ENCODE data around the gene CELF2.

Gene CELF2

GRCh38 chr10:11088709-11089108, 71.0 kb downstream of the CELF2 start:
- Histone ChIP-seq H3K27ac (replicated peaks; ENCODE audit: low read length) (no peak overlapping the region), H4K8ac (ENCODE audit: low read depth, low read length) (no peak overlapping the region), H3K23ac (ENCODE audit: low read depth, low read length, poor library complexity) (no peak overlapping the region), H2AFZ (ENCODE audit: low read length) (no peak overlapping the region), H3K14ac (ENCODE audit: low read length) (no peak overlapping the region), H3K9me3 (replicated peaks in 1 of 2; ENCODE audit: control insufficient read depth in 2 of 2, insufficient read depth in 1 of 2, low read depth in 1 of 2, low read length in 2 of 2) (peaks cover 0 to 1% of the 10 kb centered on the region in 2 donors), H3K4me1 (ENCODE audit: control insufficient read depth in 2 of 2, insufficient read depth in 1 of 2, low read depth in 1 of 2, low read length in 2 of 2) (peaks cover under 1 to 3% of the 10 kb centered on the region in 2 donors), H2AK5ac (ENCODE audit: low read depth, low read length) (no peak overlapping the region), H3K18ac (ENCODE audit: low read length) (no peak overlapping the region), H3K4me2 (ENCODE audit: insufficient read depth, low read length, poor library complexity, severe bottlenecking) (no peak overlapping the region), H3K27me3 (ENCODE audit: control insufficient read depth in 3 of 3, insufficient read depth in 3 of 3, low read depth in 1 of 3, low read length in 3 of 3) (no peaks in the 10 kb centered on the region), H3K4ac (ENCODE audit: low read length) (no peak overlapping the region), H2BK120ac (ENCODE audit: low read depth, low read length) (no peak overlapping the region), H3K9ac (ENCODE audit: low read depth, low read length, poor library complexity) (no peak overlapping the region), H3K79me1 (ENCODE audit: low read depth, low read length) (no peaks in the 10 kb centered on the region), H2BK12ac (ENCODE audit: low read length) (no peak overlapping the region), H3K4me3 (ENCODE audit: low read length in 2 of 2) (no peak overlapping the region), H3K36me3 (replicated peaks in 1 of 2; ENCODE audit: control insufficient read depth in 2 of 2, insufficient read depth in 2 of 2, low read length in 2 of 2) (no peaks in the 10 kb centered on the region), H2BK5ac (ENCODE audit: low read length) (no peak overlapping the region), H4K91ac (ENCODE audit: low read depth, low read length, poor library complexity) (no peak overlapping the region), H2BK15ac (ENCODE audit: low read length) (no peak overlapping the region)
- no CpG with 5 or more reads among the region's 6 CpGs for WGBS, 2 donors (ENCODE audit: extremely low coverage in 2 of 2, insufficient read length in 2 of 2, insufficient replicate concordance in 1 of 2)
- no peak for DNase-seq (ENCODE audit: low spot score)

DNA sequence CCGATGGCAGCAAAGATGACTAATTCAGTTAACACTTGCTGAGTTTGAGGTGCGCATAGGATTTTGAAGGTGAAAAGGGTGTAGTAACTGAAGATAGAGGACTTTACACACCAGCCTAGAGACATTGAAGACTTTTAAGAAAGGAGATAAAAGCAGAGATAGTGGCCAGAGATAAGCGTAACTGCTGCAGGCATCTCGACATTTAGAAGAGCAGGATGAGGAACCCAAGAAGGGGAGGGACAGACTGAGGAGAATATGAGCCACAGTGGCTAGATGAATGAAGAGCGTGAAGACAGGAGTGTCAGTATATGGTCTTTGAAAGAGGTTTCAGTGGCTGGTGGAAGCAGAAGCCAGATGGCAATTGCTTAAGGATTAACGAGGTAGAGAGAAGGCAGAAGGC, 71.6 kb downstream of the CELF2 start:
- Histone ChIP-seq H2BK5ac (ENCODE audit: low read length) (no peak overlapping the region), H2AK5ac (ENCODE audit: low read depth, low read length) (no peak overlapping the region), H3K9me3 (replicated peaks in 1 of 2; ENCODE audit: control insufficient read depth in 2 of 2, insufficient read depth in 1 of 2, low read depth in 1 of 2, low read length in 2 of 2) (no peaks in the 10 kb centered on the region), H3K4ac (ENCODE audit: low read length) (no peak overlapping the region), H4K91ac (ENCODE audit: low read depth, low read length, poor library complexity) (no peak overlapping the region), H2BK12ac (ENCODE audit: low read length) (no peak overlapping the region), H4K8ac (ENCODE audit: low read depth, low read length) (no peak overlapping the region), H3K27me3 (ENCODE audit: control insufficient read depth in 3 of 3, insufficient read depth in 3 of 3, low read depth in 1 of 3, low read length in 3 of 3) (no peaks in the 10 kb centered on the region), H3K4me1 (ENCODE audit: control insufficient read depth in 2 of 2, insufficient read depth in 1 of 2, low read depth in 1 of 2, low read length in 2 of 2) (peaks cover 3 to 6% of the 10 kb centered on the region in 2 donors), H3K79me1 (ENCODE audit: low read depth, low read length) (no peaks in the 10 kb centered on the region), H3K18ac (ENCODE audit: low read length) (no peak overlapping the region), H2AFZ (ENCODE audit: low read length) (no peak overlapping the region), H3K9ac (ENCODE audit: low read depth, low read length, poor library complexity) (no peak overlapping the region), H3K27ac (replicated peaks; ENCODE audit: low read length) (no peak overlapping the region), H3K4me2 (ENCODE audit: insufficient read depth, low read length, poor library complexity, severe bottlenecking) (no peak overlapping the region), H3K14ac (ENCODE audit: low read length) (no peak overlapping the region), H2BK15ac (ENCODE audit: low read length) (no peak overlapping the region), H3K36me3 (replicated peaks in 1 of 2; ENCODE audit: control insufficient read depth in 2 of 2, insufficient read depth in 2 of 2, low read length in 2 of 2) (no peaks in the 10 kb centered on the region), H2BK120ac (ENCODE audit: low read depth, low read length) (no peak overlapping the region), H3K23ac (ENCODE audit: low read depth, low read length, poor library complexity) (no peak overlapping the region), H3K4me3 (ENCODE audit: low read length in 2 of 2) (no peak overlapping the region)
- no peak for DNase-seq (ENCODE audit: low spot score)
- WGBS, 2 donors (ENCODE audit: extremely low coverage in 2 of 2, insufficient read length in 2 of 2, insufficient replicate concordance in 1 of 2): no CpG with 5 or more reads among the region's 6 CpGs

GRCh38 chr10:11091517-11092102, 73.9 kb downstream of the CELF2 start:
- H4K8ac ChIP-seq (ENCODE audit: low read depth, low read length): no peak overlapping the region
- no CpG with 5 or more reads among the region's 10 CpGs for WGBS, 2 donors (ENCODE audit: extremely low coverage in 2 of 2, insufficient read length in 2 of 2, insufficient replicate concordance in 1 of 2)
- H3K4ac ChIP-seq (ENCODE audit: low read length): no peak overlapping the region
- no peak overlapping the region for H2AK5ac ChIP-seq (ENCODE audit: low read depth, low read length)
- no peak overlapping the region for H2BK15ac ChIP-seq (ENCODE audit: low read length)
- no peak overlapping the region for H3K4me2 ChIP-seq (ENCODE audit: insufficient read depth, low read length, poor library complexity, severe bottlenecking)
- H3K23ac ChIP-seq (ENCODE audit: low read depth, low read length, poor library complexity): no peak overlapping the region
- H3K27ac ChIP-seq (replicated peaks; ENCODE audit: low read length): no peak overlapping the region
- no peak overlapping the region for H3K9ac ChIP-seq (ENCODE audit: low read depth, low read length, poor library complexity)
- H3K27me3 ChIP-seq (ENCODE audit: control insufficient read depth in 3 of 3, insufficient read depth in 3 of 3, low read depth in 1 of 3, low read length in 3 of 3): no peaks in the 10 kb centered on the region
- no peak overlapping the region for H2BK12ac ChIP-seq (ENCODE audit: low read length)
- no peak overlapping the region for H3K18ac ChIP-seq (ENCODE audit: low read length)
- H3K4me3 ChIP-seq (ENCODE audit: low read length in 2 of 2): no peak overlapping the region
- H3K36me3 ChIP-seq (replicated peaks in 1 of 2; ENCODE audit: control insufficient read depth in 2 of 2, insufficient read depth in 2 of 2, low read length in 2 of 2): no peaks in the 10 kb centered on the region
- H3K79me1 ChIP-seq (ENCODE audit: low read depth, low read length): no peaks in the 10 kb centered on the region
- no peak for DNase-seq (ENCODE audit: low spot score)
- H2BK120ac ChIP-seq (ENCODE audit: low read depth, low read length): no peak overlapping the region
- no peaks in the 10 kb centered on the region for H3K9me3 ChIP-seq (replicated peaks in 1 of 2; ENCODE audit: control insufficient read depth in 2 of 2, insufficient read depth in 1 of 2, low read depth in 1 of 2, low read length in 2 of 2)
- no peak overlapping the region for H4K91ac ChIP-seq (ENCODE audit: low read depth, low read length, poor library complexity)
- H3K4me1 ChIP-seq (ENCODE audit: control insufficient read depth in 2 of 2, insufficient read depth in 1 of 2, low read depth in 1 of 2, low read length in 2 of 2): peaks cover 3 to 19% of the 10 kb centered on the region in 2 donors
- H2AFZ ChIP-seq (ENCODE audit: low read length): no peak overlapping the region
- H3K14ac ChIP-seq (ENCODE audit: low read length): no peak overlapping the region
- no peak overlapping the region for H2BK5ac ChIP-seq (ENCODE audit: low read length)

GRCh38 chr10:11093771-11094736, 76.4 kb downstream of the CELF2 start:
- no peak overlapping the region for H3K9ac ChIP-seq (ENCODE audit: low read depth, low read length, poor library complexity)
- H3K4me3 ChIP-seq (ENCODE audit: low read length in 2 of 2): no peak overlapping the region
- DNase-seq (ENCODE audit: low spot score): no peak
- H2BK15ac ChIP-seq (ENCODE audit: low read length): no peak overlapping the region
- peaks cover 3 to 19% of the 10 kb centered on the region in 2 donors for H3K4me1 ChIP-seq (ENCODE audit: control insufficient read depth in 2 of 2, insufficient read depth in 1 of 2, low read depth in 1 of 2, low read length in 2 of 2)
- H2AFZ ChIP-seq (ENCODE audit: low read length): no peak overlapping the region
- H2AK5ac ChIP-seq (ENCODE audit: low read depth, low read length): no peak overlapping the region
- H4K8ac ChIP-seq (ENCODE audit: low read depth, low read length): no peak overlapping the region
- no CpG with 5 or more reads among the region's 10 CpGs for WGBS, 2 donors (ENCODE audit: extremely low coverage in 2 of 2, insufficient read length in 2 of 2, insufficient replicate concordance in 1 of 2)
- no peaks in the 10 kb centered on the region for H3K36me3 ChIP-seq (replicated peaks in 1 of 2; ENCODE audit: control insufficient read depth in 2 of 2, insufficient read depth in 2 of 2, low read length in 2 of 2)
- H3K27me3 ChIP-seq (ENCODE audit: control insufficient read depth in 3 of 3, insufficient read depth in 3 of 3, low read depth in 1 of 3, low read length in 3 of 3): no peaks in the 10 kb centered on the region
- no peak overlapping the region for H4K91ac ChIP-seq (ENCODE audit: low read depth, low read length, poor library complexity)
- H3K79me1 ChIP-seq (ENCODE audit: low read depth, low read length): no peaks in the 10 kb centered on the region
- no peaks in the 10 kb centered on the region for H3K9me3 ChIP-seq (replicated peaks in 1 of 2; ENCODE audit: control insufficient read depth in 2 of 2, insufficient read depth in 1 of 2, low read depth in 1 of 2, low read length in 2 of 2)
- no peak overlapping the region for H3K14ac ChIP-seq (ENCODE audit: low read length)
- H3K18ac ChIP-seq (ENCODE audit: low read length): no peak overlapping the region
- no peak overlapping the region for H2BK120ac ChIP-seq (ENCODE audit: low read depth, low read length)
- no peak overlapping the region for H3K27ac ChIP-seq (replicated peaks; ENCODE audit: low read length)
- H3K4ac ChIP-seq (ENCODE audit: low read length): no peak overlapping the region
- no peak overlapping the region for H2BK12ac ChIP-seq (ENCODE audit: low read length)
- no peak overlapping the region for H3K23ac ChIP-seq (ENCODE audit: low read depth, low read length, poor library complexity)
- no peak overlapping the region for H2BK5ac ChIP-seq (ENCODE audit: low read length)
- no peak overlapping the region for H3K4me2 ChIP-seq (ENCODE audit: insufficient read depth, low read length, poor library complexity, severe bottlenecking)
